OCI-LY7 (cell line): ENCODE measurements around the gene RABL2A.
"Not testable (repeated sequence)": the region's sequence is repeated elsewhere in the genome, so short reads cannot be mapped to it uniquely, and the experiment has no call there.

Experiments
- EZH2phosphoT487 ChIP-seq: fragments of 200-600 bp; sonication (generic); IDR thresholded peaks from 2 replicates; pipeline ENCODE4 v1.6.1; 2018; ENCODE audit warnings: low read depth, borderline replicate concordance, mild to moderate bottlenecking, mixed run types, antibody characterized with exemption, low read length, moderate library complexity, mixed read lengths
- TF ChIP-seq, protein P1 (sequence below): fragments of 200-600 bp; sonication (generic); conservative IDR thresholded peaks from 2 replicates; pipeline ENCODE4 v1.5.1; 2014; ENCODE audit warnings: mild to moderate bottlenecking, antibody characterized with exemption, low read length, moderate library complexity, mixed read lengths

DNA sequence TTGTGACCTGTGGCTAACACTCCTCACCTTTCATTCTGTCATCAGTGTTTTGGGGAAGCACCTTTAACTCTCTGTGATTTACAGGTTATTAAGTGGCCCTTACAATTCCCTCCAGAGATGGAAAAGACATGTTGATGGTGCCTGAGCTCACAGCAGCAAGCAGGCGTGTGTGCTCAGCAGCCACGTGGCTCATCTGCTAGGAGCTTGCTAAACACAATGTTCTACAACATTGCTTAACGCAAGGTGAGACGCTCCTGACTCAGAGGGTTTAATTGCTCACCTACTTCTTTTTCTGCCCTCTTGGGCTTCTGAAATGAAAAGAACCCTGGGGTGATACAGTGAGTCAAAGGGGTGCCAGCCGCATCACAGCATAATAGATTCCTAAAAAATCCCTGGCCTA is 6.1 kb upstream of the RABL2A start:
- TF ChIP-seq, protein P1, sequence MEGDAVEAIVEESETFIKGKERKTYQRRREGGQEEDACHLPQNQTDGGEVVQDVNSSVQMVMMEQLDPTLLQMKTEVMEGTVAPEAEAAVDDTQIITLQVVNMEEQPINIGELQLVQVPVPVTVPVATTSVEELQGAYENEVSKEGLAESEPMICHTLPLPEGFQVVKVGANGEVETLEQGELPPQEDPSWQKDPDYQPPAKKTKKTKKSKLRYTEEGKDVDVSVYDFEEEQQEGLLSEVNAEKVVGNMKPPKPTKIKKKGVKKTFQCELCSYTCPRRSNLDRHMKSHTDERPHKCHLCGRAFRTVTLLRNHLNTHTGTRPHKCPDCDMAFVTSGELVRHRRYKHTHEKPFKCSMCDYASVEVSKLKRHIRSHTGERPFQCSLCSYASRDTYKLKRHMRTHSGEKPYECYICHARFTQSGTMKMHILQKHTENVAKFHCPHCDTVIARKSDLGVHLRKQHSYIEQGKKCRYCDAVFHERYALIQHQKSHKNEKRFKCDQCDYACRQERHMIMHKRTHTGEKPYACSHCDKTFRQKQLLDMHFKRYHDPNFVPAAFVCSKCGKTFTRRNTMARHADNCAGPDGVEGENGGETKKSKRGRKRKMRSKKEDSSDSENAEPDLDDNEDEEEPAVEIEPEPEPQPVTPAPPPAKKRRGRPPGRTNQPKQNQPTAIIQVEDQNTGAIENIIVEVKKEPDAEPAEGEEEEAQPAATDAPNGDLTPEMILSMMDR: not testable (repeated sequence)
- TF ChIP-seq EZH2phosphoT487: not testable (repeated sequence)
